AG04449 (cell line): Measurements from ENCODE around the gene HPS1.

Experiments used
- CTCF ChIA-PET: fragments of 350-600 bp; formaldehyde crosslinking; extraction: SDS; loops from one replicate; lab custom pipeline; 2021; ENCODE audit warnings: antibody characterized with exemption; lab: Yijun Ruan, JAX
- POLR2A ChIA-PET: fragments of 400-600, 350-600 bp; formaldehyde crosslinking; extraction: SDS; loops from one replicate; lab custom pipeline; 2020; ENCODE audit warnings: antibody characterized with exemption, inconsistent platforms; lab: Yijun Ruan, JAX
- DNase-seq: peaks from one replicate; pipeline ENCODE4 v3.0.0-alpha.2; 2010; ENCODE audit warnings: low read depth, low spot score
- H3K4me3 ChIP-seq: 2 replicates; pipeline ENCODE4 v1.5.1; 2011; ENCODE audit warnings: low read depth, mild to moderate bottlenecking, control low read depth, low read length
- TF ChIP-seq, protein P1 (sequence below): IDR thresholded peaks from one replicate; pipeline ENCODE4 v1.5.1; 2011; ENCODE audit warnings: mild to moderate bottlenecking, moderate library complexity, low read length, control low read depth, inconsistent platforms; ENCODE audit not compliant: insufficient read depth; ENCODE audit errors: missing control alignments

Gene HPS1

DNA sequence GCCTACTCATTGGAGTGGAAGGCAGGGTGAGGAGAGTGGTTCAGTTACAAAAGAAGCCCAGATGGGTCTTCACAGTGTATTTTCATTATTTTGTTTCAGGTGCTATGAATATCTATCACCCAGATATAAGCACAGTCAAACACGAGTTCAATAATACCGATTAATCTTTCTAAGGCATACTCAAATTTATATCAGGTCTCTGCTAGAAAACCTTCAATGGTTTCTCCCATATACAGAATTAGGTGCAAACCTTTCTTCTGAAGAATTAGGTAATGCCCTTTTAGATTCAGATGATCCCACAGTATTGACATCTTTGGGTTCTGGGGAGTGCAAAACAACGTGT is 14.7 kb upstream of the HPS1 start:
- DNase-seq = no peak
- H3K4me3 ChIP-seq = no peak overlapping the region
- POLR2A ChIA-PET = interaction anchor here (1.0 kb wide), 1 partner anchor 46 kb away, joined by 3 read pairs; the partner anchor contains the start of gene PYROXD2
- CTCF ChIA-PET = interaction anchor here (1.0 to 1.6 kb wide), 4 partner anchors 8 to 785 kb away, joined by 3 to 5 read pairs (median 4); no protein-coding TSS in a partner anchor
- TF ChIP-seq, protein P1, sequence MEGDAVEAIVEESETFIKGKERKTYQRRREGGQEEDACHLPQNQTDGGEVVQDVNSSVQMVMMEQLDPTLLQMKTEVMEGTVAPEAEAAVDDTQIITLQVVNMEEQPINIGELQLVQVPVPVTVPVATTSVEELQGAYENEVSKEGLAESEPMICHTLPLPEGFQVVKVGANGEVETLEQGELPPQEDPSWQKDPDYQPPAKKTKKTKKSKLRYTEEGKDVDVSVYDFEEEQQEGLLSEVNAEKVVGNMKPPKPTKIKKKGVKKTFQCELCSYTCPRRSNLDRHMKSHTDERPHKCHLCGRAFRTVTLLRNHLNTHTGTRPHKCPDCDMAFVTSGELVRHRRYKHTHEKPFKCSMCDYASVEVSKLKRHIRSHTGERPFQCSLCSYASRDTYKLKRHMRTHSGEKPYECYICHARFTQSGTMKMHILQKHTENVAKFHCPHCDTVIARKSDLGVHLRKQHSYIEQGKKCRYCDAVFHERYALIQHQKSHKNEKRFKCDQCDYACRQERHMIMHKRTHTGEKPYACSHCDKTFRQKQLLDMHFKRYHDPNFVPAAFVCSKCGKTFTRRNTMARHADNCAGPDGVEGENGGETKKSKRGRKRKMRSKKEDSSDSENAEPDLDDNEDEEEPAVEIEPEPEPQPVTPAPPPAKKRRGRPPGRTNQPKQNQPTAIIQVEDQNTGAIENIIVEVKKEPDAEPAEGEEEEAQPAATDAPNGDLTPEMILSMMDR = no peak

DNA sequence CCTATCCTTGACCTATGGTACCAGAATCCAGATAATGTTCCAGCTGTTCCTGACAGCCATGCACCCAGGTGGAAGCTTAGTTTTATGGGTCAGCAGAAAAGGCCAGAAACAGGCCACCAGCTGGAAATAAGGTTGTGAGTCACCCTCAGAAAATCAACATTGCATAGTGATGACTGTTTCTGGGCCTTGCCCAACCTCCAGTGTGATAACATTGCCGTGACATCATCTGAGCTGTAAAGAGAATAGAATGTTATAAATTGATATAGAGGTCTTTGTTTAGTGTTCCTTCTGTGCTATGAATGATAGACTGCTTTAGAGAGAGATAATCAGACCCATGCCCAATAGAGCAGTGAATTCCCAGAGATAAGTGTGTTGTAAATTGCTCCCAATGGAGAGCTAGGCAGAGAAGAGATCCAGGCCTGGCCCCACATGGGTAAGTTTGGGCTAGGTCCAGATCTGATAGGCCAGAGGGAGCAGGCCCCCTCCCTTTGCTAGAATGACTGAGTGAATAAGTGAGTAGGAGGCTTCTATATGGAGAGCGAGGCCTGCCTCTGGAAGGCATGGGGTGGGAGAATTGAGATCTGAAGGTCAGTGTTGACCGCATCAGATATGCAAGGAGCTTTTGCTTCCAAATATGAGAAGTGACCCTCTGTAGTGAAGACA is 14.2 kb upstream of the HPS1 start:
- ChIA-PET POLR2A (interaction anchor here (0.7 to 1.0 kb wide), 2 partner anchors 46 to 538 kb away, joined by 3 read pairs; partner anchors contain the start of gene PYROXD2), CTCF (interaction anchor here (1.0 to 1.6 kb wide), 4 partner anchors 8 to 786 kb away, joined by 3 to 5 read pairs (median 4); no protein-coding TSS in a partner anchor)
- TF ChIP-seq, protein P1 = no peak
- H3K4me3 ChIP-seq = no peak overlapping the region
- peak; percentile 56 for DNase-seq

DNA sequence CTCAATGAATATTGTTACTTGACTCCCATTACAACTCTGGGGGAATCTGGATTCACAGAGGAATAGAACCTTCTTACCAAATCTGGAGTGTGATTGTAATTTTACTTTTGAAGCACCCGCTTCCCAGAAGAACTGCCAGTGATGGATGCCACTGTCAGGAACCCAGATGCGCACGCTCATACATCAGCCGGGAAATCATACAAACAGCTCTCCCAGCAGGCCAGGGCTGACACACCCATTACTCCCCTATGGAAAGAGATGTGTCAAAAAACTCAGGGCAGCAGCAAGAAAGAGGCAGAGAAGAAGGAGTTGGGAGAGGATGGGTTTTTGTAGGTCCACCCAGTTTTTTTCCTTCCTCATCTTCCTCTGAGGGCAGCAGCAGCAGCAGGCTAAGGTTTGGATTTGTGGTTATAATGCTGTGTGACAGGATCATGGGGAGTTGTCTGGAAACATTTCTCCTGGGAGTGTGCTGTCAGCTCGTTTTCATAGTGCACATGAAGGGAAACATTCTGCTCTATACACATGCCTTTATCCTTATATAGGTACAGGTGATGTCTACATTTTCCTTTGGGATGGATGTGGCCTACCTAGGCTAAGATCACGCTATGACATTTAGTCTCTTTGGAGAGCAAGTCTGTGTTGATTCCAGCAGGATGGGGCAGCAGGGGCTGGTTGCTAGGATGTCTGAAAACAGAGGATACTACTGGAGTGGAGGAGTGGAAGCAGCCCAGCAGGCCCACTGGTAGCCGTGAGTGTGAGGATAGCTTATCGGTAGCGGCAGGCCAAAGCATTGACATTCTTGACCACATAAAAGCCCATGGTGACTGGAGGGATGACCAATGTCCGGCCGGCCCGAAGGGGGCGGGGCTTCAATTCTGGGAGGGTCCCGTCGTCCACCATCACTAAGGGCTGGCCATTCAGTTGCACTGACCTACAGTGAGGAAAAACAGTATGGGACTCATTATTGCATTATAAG is 12.4 kb upstream of the HPS1 start:
- H3K4me3 ChIP-seq = no peak overlapping the region
- TF ChIP-seq, protein P1 = no peak
- ChIA-PET CTCF (interaction anchor here (1.3 to 2.1 kb wide), 2 partner anchors 8 to 64 kb away, joined by 3 to 10 read pairs; no protein-coding TSS in a partner anchor), POLR2A (no interaction called here)
- DNase-seq = no peak

DNA sequence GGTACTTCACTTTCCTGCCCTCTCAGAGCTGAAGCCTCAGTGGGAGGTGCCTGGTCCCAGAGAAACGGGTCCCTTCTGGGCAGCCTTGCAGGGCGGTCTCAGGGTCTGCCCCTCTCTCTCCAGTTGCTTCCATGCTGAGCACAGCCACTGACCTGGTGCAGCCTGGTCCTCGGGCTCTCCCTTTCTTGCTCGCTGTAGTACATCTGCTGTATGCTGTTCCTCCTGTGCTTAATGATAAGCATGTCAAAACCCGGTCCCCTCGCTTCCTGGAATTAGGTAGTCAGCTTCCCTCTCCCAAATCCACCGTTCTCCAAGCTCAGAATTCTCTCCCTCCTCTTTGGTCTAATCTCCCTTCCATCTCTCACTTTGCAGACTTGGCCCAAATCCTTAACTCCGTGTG is 11.0 kb upstream of the HPS1 start:
- ChIA-PET POLR2A (interaction anchor here (0.6 kb wide), 1 partner anchor 1162 kb away, joined by 4 read pairs; no protein-coding TSS in a partner anchor), CTCF (interaction anchor here (1.1 to 2.1 kb wide), 3 partner anchors 9 to 63 kb away, joined by 3 to 10 read pairs (median 3); no protein-coding TSS in a partner anchor)
- DNase-seq = no peak
- H3K4me3 ChIP-seq = no peak overlapping the region
- TF ChIP-seq, protein P1 = no peak

DNA sequence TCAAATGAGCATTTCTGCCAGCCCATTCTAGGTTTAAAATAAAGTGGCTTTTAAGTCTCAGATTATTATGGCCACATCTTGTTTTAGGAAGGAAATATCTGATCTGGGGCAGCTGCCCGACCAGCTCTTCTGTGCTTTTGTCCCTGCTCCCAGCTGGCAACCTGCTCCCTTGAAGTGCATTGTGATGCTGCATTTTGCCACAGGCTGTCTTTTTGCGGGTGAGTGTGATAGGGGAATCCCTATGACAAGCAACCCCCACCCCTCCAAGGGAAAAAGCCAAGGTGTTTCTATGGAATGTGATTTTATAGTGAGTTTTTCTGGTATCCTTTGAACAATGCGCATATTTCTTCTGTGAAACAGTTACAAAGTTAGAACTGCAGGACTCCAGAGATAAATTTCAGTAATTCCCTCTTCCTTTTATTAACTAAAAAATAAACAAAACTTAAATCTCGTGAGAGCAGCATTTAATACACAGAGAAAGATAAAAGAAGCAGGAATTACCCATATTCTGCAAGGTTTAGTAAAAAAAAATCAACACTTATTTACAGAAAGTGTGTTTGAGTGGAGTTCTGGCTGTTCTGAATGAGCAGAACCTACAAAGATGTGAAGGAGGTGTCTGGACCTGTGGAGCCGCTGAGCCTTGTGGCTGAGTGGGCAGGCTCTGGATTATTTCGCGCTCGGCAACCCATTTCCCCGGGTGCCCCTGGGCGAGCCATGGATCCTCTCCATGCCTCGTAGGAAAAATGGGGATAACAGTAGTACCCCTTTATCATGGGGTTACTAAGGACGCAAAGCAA is 10.1 kb upstream of the HPS1 start:
- ChIA-PET POLR2A (no interaction called here), CTCF (no interaction called here)
- no peak for DNase-seq
- H3K4me3 ChIP-seq = no peak overlapping the region
- TF ChIP-seq, protein P1 = no peak
